ENCODE results near the gene MS4A14. TPM values are rescaled to one million over a fixed set of nuclear protein-coding genes. Genes with fewer than 3 reads are reported as not detected.

The MS4A14 gene
- total and polyA plus RNA-seq, 2 of the 8 experiments (the other 6 are each of a cell fraction or from before 2014, with no cell fraction given), result not detected

DNA sequence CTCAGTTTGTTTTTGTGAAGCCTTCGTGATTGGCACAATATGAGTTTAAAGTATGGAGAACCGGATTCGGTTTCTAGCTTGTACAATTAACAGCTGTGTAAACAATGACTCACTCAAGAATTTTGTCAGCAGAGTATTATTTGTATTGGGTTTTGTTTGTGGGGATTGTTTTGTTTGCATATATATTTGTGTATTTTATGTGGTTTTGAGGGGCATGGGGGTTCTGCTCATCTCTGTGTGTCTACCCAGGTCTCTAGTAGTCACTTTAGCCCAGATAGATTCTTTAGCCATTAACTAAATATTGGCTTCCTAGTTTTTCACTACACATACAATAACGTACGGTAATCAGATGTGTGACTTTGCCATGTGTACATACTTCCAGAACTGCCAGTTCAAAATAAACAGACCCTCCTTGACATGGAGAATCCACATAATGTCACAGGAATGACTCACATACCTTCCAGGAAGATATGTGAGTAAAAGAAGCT lies 25.4 kb upstream of the MS4A14 start:
- Histone ChIP-seq H2AFZ (ENCODE audit: low read length) (no peak overlapping the region), H3K56ac (replicated peaks; ENCODE audit: insufficient read length, low read depth, low read length) (no peak overlapping the region), H3K4me1 (replicated peaks in 1 of 4; ENCODE audit: control insufficient read depth in 3 of 4, insufficient read depth in 4 of 4, low read length in 3 of 4) (peaks cover 0 to 2% (median 0%) of the 10 kb centered on the region in 4 experiments; a peak in 2 of 7 replicates), H3K79me1 (ENCODE audit: low read depth, low read length) (no peaks in the 10 kb centered on the region), H3K4ac (replicated peaks; ENCODE audit: insufficient read length, low read depth, low read length) (no peak overlapping the region), H3K9me3 (ENCODE audit: insufficient read depth in 2 of 2, low read depth in 1 of 2, low read length in 1 of 2) (no peaks in the 10 kb centered on the region; a peak in 2 of 4 replicates), H4K20me1 (replicated peaks in 1 of 2; ENCODE audit: control insufficient read depth in 1 of 2, insufficient read depth in 2 of 2, low read length in 2 of 2) (no peaks in the 10 kb centered on the region), H3K9ac (replicated peaks in 1 of 4; ENCODE audit: extremely low read depth in 1 of 4, low read depth in 3 of 4, low read length in 3 of 4) (no peak overlapping the region), H3K4me3 (ENCODE audit: extremely low read depth in 1 of 4, insufficient read depth in 2 of 4, low read depth in 3 of 4, low read length in 4 of 4) (no peak overlapping the region), H3K14ac (ENCODE audit: insufficient read length) (no peak overlapping the region), H4K5ac (ENCODE audit: insufficient read length, low read depth, low read length) (no peak overlapping the region), H2BK5ac (ENCODE audit: low read depth, low read length) (no peak overlapping the region), H2BK20ac (ENCODE audit: low read length) (no peak overlapping the region), H3K18ac (ENCODE audit: extremely low read depth, low read length) (no peak overlapping the region), H3K27ac (ENCODE audit: low read depth, low read length) (no peak overlapping the region), H3K36me3 (ENCODE audit: control insufficient read depth in 2 of 4, insufficient read depth in 4 of 4, low read length in 3 of 4) (no peaks in the 10 kb centered on the region), H2AK5ac (ENCODE audit: low read depth, low read length) (no peak overlapping the region), H2BK15ac (ENCODE audit: low read length) (no peak overlapping the region), H4K8ac (ENCODE audit: extremely low read depth, insufficient read depth, low read length) (no peak overlapping the region), H4K91ac (replicated peaks; ENCODE audit: insufficient read length, low read length) (no peak overlapping the region), H3K23ac (ENCODE audit: insufficient read length) (no peak overlapping the region), H3K27me3 (replicated peaks in 1 of 4; ENCODE audit: control insufficient read depth in 3 of 4, extremely low read depth in 1 of 4, insufficient read depth in 3 of 4, low read length in 3 of 4) (no peaks in the 10 kb centered on the region), H2BK120ac (replicated peaks; ENCODE audit: low read depth, low read length) (no peak overlapping the region), H2BK12ac (ENCODE audit: low read depth, low read length) (no peak overlapping the region), H3K23me2 (ENCODE audit: low read depth, low read length) (no peaks in the 10 kb centered on the region), H3K4me2 (ENCODE audit: insufficient read depth in 1 of 2, low read depth in 2 of 2, low read length in 2 of 2) (no peak overlapping the region), H3K79me2 (ENCODE audit: control insufficient read depth in 1 of 2, insufficient read depth in 2 of 2, low read length in 2 of 2) (no peaks in the 10 kb centered on the region)
- TF ChIP-seq HDAC6 (IDR thresholded peaks at IDR 0.05; ENCODE audit: low read depth, low read length) (no peak), POLR2A (IDR thresholded peaks at IDR 0.05; ENCODE audit: control extremely low read depth in 1 of 2, low read depth in 2 of 2, low read length in 2 of 2) (no peak), RNF2 (IDR thresholded peaks at IDR 0.05; ENCODE audit: borderline replicate concordance, low read depth, low read length, missing control alignments, poor library complexity, severe bottlenecking) (no peak)
- FAIRE-seq, result no peak
- no peak for DNase-seq (ENCODE audit: low read depth in 1 of 2, low spot score in 2 of 2)
- 85% methylated on average over 5 of the region's 5 CpGs; no CpG with 5 or more reads in 1 of the 2 experiments for WGBS, 2 experiments (ENCODE audit: extremely low coverage in 1 of 2, insufficient coverage in 1 of 2, insufficient read length in 1 of 2, insufficient replicate concordance in 2 of 2, low coverage in 1 of 2, low lambda C conversion rate in 2 of 2, missing lambda C conversion rate in 1 of 2)
- POLR2A ChIA-PET (ENCODE audit: partially characterized antibody), result no interaction called here
- CTCF ChIA-PET (ENCODE audit: partially characterized antibody), result interaction anchor here (0.8 to 13.3 kb wide), 4 partner anchors 8 to 36 kb away, joined by 3 to 115 read pairs (median 4); no protein-coding TSS in a partner anchor

Data from H1 (cell line).